Effector CD8-positive, alpha-beta T cell (primary cell): ENCODE measurements around the gene TRIM7.

ENCODE experiments used
- DNase-seq: peaks from one replicate; lab custom pipeline; 2025; lab: John Stamatoyannopoulos, UW
- total RNA-seq, 4 experiments: gene quantifications; one replicate each; lab custom pipeline; 2026; lab: John Stamatoyannopoulos, UW

The TRIM7 gene
- total RNA-seq = 0.54 to 1.2 (median 1.0) reads per million in 4 experiments

GRCh38 chr5:181204826-181205760, at the start of gene TRIM7:
TRIM7 (minus strand) TSS chr5:181205196; CDS start chr5:181205110, 86 bp downstream.
- no peak for DNase-seq

DNA sequence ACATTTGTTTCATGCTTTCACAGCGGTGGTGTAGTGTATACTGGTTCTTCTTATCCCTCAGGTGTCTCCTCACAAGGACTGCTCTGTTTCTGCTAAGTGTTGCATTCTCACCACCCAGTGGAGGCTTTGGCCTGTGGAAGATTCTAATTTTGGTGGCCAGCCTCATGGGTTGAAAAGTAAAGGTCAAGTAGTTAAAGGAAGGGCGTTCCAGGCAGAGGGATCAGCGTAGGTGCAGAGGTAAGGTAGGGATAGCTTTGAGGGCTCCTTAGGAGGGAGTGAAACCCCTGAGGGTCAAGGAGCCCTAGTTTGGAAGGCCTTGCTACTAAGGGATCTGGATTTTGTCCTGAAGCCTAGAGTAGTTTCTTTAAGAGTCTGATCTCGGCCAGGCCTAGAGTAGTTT, 43.3 kb upstream of the TRIM7 start:
- no peak for DNase-seq

DNA sequence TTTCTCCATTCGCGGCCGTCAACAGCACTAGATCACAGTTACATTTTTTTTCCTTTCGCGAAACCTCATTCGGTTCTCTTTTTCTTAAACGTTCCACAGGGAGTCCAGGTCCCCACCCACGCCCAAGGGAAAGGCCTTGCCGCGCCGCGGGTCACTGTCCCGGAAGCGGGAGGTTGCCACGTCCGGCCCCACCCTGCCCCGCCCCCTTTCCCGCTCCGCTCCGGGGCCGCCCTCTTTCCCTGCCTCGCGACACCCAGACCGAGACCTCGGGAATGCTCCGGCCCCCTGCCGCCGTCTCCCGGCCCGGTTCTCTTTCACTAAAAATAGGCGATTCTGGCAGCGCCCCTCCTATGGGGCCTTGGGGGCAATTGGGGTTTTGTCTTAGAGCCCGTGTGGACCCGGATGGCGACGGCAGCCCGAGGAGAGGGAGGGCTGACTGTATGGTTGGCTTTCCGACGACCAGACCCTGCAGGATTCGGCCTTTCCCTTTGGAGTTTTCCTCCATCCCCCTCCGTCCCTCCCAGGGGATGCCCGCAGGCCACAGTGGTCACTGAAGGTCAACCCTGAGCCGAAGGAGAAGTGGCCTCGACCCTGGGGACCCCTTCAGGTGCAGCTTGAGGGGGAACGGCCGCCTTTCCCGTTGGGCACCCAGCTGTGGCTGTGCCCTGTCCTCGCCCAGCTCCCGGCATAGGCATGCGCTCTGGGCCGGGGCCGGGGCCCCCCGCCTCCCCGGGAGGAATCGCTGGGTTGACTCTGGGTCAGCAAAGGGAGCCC, 41.5 kb upstream of the TRIM7 start:
- DNase-seq = no peak

- no peak for DNase-seq
Measured at GRCh38 chr5:181245427-181246275, 40.7 kb upstream of the TRIM7 start.

- DNase-seq = no peak
Measured at GRCh38 chr5:181243564-181244343, 38.8 kb upstream of the TRIM7 start, which contains the start of gene RACK1. RACK1 (minus strand) TSS chr5:181243906; CDS start chr5:181243800, 106 bp downstream.

GRCh38 chr5:181243018-181243563, 38.1 kb upstream of the TRIM7 start:
- no peak for DNase-seq

GRCh38 chr5:181242031-181242451, 37.0 kb upstream of the TRIM7 start:
- no peak for DNase-seq

- no peak for DNase-seq
Measured at GRCh38 chr5:181241393-181241975, 36.5 kb upstream of the TRIM7 start.

- DNase-seq = no peak
Measured at GRCh38 chr5:181239062-181239663, 34.2 kb upstream of the TRIM7 start.

GRCh38 chr5:181237729-181238385, 32.9 kb upstream of the TRIM7 start:
- no peak for DNase-seq

DNA sequence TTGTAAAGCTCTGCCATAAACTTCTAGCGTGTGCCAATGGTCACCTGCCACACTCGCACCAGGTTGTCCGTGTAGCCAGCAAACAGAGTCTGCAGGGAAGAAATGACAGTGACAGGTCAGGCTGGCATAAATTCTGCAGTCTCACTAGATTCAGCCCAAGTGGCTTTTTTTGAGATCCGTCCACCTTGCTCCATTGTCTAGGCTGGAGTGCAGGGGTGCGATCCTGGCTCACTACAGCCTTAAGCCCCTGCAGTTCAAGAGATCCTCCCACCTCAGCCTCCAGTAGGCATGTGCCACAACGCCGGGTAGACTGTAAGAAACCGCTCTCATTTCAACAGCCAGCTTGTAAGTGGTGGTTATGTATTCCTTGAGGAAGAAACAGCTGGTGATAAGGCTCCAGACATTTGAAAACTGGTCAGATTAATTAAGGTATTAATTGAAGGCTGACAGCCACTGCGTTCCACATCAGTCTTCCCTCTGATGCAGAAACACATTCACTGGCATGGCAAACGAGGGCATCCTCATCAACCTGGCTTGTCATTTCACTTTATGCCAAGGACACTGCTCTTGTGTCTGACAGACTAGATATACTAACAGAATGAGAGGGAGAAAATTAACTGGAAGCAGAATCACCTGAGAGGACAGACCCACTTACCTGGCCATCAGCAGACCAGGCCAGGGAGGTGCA, 32.1 kb upstream of the TRIM7 start:
- no peak for DNase-seq

GRCh38 chr5:181236471-181236870, 31.5 kb upstream of the TRIM7 start:
- DNase-seq = no peak

GRCh38 chr5:181235689-181236366, 30.8 kb upstream of the TRIM7 start:
- DNase-seq = no peak

GRCh38 chr5:181235323-181235688, 30.3 kb upstream of the TRIM7 start:
- no peak for DNase-seq

- DNase-seq = no peak
Measured at GRCh38 chr5:181234455-181235306, 29.7 kb upstream of the TRIM7 start.

- DNase-seq = no peak
Measured at GRCh38 chr5:181233801-181234454, 28.9 kb upstream of the TRIM7 start.
